Neural progenitor cell (in vitro differentiated cells): ENCODE data around the gene GPR37L1.

ENCODE experiments used
- CTCF ChIP-seq: fragments of 200-600 bp; sonication (generic); IDR thresholded peaks from 2 replicates; pipeline ENCODE4 v1.5.1; 2017; ENCODE audit warnings: antibody characterized with exemption, mild to moderate bottlenecking
- EZH2 ChIP-seq: fragments of 200-600 bp; sonication (generic); IDR thresholded peaks from 2 replicates; pipeline ENCODE4 v1.6.1; 2017; ENCODE audit warnings: antibody characterized with exemption, mild to moderate bottlenecking, moderate library complexity
- EZH2phosphoT487 ChIP-seq: fragments of 200-600 bp; sonication (generic); IDR thresholded peaks from 2 replicates; pipeline ENCODE4 v1.6.1; 2017; ENCODE audit warnings: antibody characterized with exemption

GRCh38 chr1:202105571-202106339 is 17.0 kb upstream of the GPR37L1 start:
- TF ChIP-seq CTCF (no peak), EZH2 (no peak), EZH2phosphoT487 (no peak)
